Endothelial cell of umbilical vein (primary cell): ENCODE data around the gene CD63. TPM values are rescaled to one million over a fixed set of nuclear protein-coding genes. Genes with fewer than 3 reads are reported as not detected.

Source experiments
- BruUV-seq: library from RNA; stranded (reverse); fragments of 400-500 nt; replicated peaks from 2 replicates; lab custom pipeline; 2021; lab: Mats Ljungman, UMichigan
- CTCF ChIA-PET: fragments of 300-600, 350-600 bp; sonication (Branson Sonifier 250); formaldehyde crosslinking; loops from one replicate; lab custom pipeline; 2021; ENCODE audit warnings: antibody characterized with exemption, inconsistent platforms; lab: Charles Lee
- POLR2A ChIA-PET: fragments of 300-600, 350-600 bp; sonication (Branson Sonifier 250); formaldehyde crosslinking; loops from one replicate; lab custom pipeline; 2021; ENCODE audit warnings: antibody characterized with exemption, inconsistent platforms; lab: Charles Lee
- DNase-seq: peaks from one replicate; pipeline ENCODE4 v3.0.0-alpha.2; 2011; ENCODE audit warnings: low read depth, low spot score
- FAIRE-seq: peaks from 2 replicates; lab custom pipeline; 2011; peaks lifted over from hg19 to GRCh38; lab: Jason Lieb, UNC
- H2AFZ ChIP-seq: 2 replicates; pipeline ENCODE4 v1.6.0; 2012; ENCODE audit warnings: low read depth, low read length, control low read depth, inconsistent platforms
- H3K27ac ChIP-seq: 2 replicates; pipeline ENCODE4 v1.5.1; 2011; ENCODE audit warnings: low read depth, mild to moderate bottlenecking, control low read depth, low read length, moderate library complexity; ENCODE audit not compliant: insufficient read depth
- H3K27me3 ChIP-seq, 2 experiments: 2 replicates each; pipeline versions ENCODE4 v1.6.0 to v1.6.1; 2011; ENCODE audit warnings: low read length in 2 of 2, mixed read lengths in 1 of 2; ENCODE audit not compliant: control insufficient read depth in 2 of 2, insufficient read depth in 2 of 2
- H3K36me3 ChIP-seq, 2 experiments: 2 replicates in 1 of 2; 3 replicates in 1 of 2; pipeline ENCODE4 v1.5.1; 2011; ENCODE audit warnings: low read length in 2 of 2, mild to moderate bottlenecking in 1 of 2, moderate library complexity in 1 of 2; ENCODE audit not compliant: control insufficient read depth in 2 of 2, insufficient read depth in 2 of 2; ENCODE audit errors: extremely low read depth in 1 of 2
- H3K4me1 ChIP-seq: 3 replicates; pipeline ENCODE4 v1.5.1; 2011; ENCODE audit warnings: mild to moderate bottlenecking, low read length; ENCODE audit not compliant: control insufficient read depth, insufficient read depth; ENCODE audit errors: extremely low read depth
- H3K4me2 ChIP-seq: 2 replicates; pipeline ENCODE4 v1.6.1; 2011; ENCODE audit warnings: low read length, control low read depth, mixed read lengths; ENCODE audit not compliant: insufficient read depth
- H3K4me3 ChIP-seq, 3 experiments: fragments of 200-600 bp in 1 of 3; sonication (generic), shearing (Covaris generic) in 1 of 3; replicated peaks in 1 of 3; 2 replicates each; pipeline ENCODE4 v1.5.1; 2011 to 2016; ENCODE audit warnings: control low read depth in 3 of 3, low read length in 3 of 3, mild to moderate bottlenecking in 2 of 3, inconsistent platforms in 1 of 3, low read depth in 1 of 3, moderate library complexity in 1 of 3; ENCODE audit not compliant: insufficient read depth in 1 of 3
- H3K79me2 ChIP-seq: 2 replicates; pipeline ENCODE4 v1.6.0; 2012; ENCODE audit warnings: low read length, inconsistent platforms; ENCODE audit not compliant: control insufficient read depth, insufficient read depth
- H3K9ac ChIP-seq: replicated peaks from 2 replicates; pipeline ENCODE3; 2011; ENCODE audit warnings: low read length, control low read depth; ENCODE audit not compliant: insufficient read depth; ENCODE audit errors: extremely low read depth
- H3K9me1 ChIP-seq: replicated peaks from 3 replicates; pipeline ENCODE4 v1.6.0; 2011; ENCODE audit warnings: mild to moderate bottlenecking, low read length; ENCODE audit not compliant: control insufficient read depth, insufficient read depth; ENCODE audit errors: extremely low read depth
- H3K9me3 ChIP-seq: replicated peaks from 2 replicates; pipeline ENCODE4 v1.5.1; 2012; ENCODE audit warnings: low read length, inconsistent platforms; ENCODE audit not compliant: control insufficient read depth, insufficient read depth
- H4K20me1 ChIP-seq: replicated peaks from 2 replicates; pipeline ENCODE3; 2011; ENCODE audit warnings: mild to moderate bottlenecking, low read length; ENCODE audit not compliant: control insufficient read depth, insufficient read depth; ENCODE audit errors: extremely low read depth
- CTCF ChIP-seq, 2 donors: IDR thresholded peaks; 1 replicate in 1 of 2; 2 replicates in 1 of 2; pipeline ENCODE4 v1.5.1; 2011; ENCODE audit warnings: low read length in 2 of 2, mild to moderate bottlenecking in 2 of 2, moderate library complexity in 2 of 2, control low read depth in 1 of 2, inconsistent platforms in 1 of 2, low read depth in 1 of 2; ENCODE audit not compliant: insufficient read depth in 1 of 2; ENCODE audit errors: extremely low read depth in 1 of 2
- EZH2 ChIP-seq: IDR thresholded peaks from 2 replicates; pipeline ENCODE4 v1.6.1; 2012; ENCODE audit warnings: borderline replicate concordance, low read depth, mild to moderate bottlenecking, moderate library complexity, low read length, inconsistent platforms; ENCODE audit not compliant: severe bottlenecking
- FOS ChIP-seq: IDR thresholded peaks from 2 replicates; pipeline ENCODE4 v1.6.1; 2011; ENCODE audit warnings: mild to moderate bottlenecking, low read length, moderate library complexity, borderline replicate concordance; ENCODE audit not compliant: insufficient read depth
- GATA2 ChIP-seq: IDR thresholded peaks from 2 replicates; pipeline ENCODE4 v1.7.0; 2011; ENCODE audit warnings: low read depth, mild to moderate bottlenecking, moderate library complexity, mixed read lengths, low read length; ENCODE audit not compliant: insufficient read length, insufficient read depth
- JUN ChIP-seq: IDR thresholded peaks from 2 replicates; pipeline ENCODE4 v1.6.1; 2011; ENCODE audit warnings: borderline replicate concordance, low read depth; ENCODE audit not compliant: insufficient read length, insufficient read depth
- MAX ChIP-seq: IDR thresholded peaks from 2 replicates; pipeline ENCODE4 v1.6.1; 2011; ENCODE audit not compliant: insufficient read depth, insufficient read length
- MYC ChIP-seq: IDR thresholded peaks from one replicate; pipeline ENCODE4 v1.6.1; 2011; ENCODE audit warnings: mild to moderate bottlenecking, low read depth, low read length
- POLR2A ChIP-seq: IDR thresholded peaks from 2 replicates; pipeline ENCODE4 v1.6.1; 2012; ENCODE audit warnings: low read depth, mild to moderate bottlenecking, control low read depth, low read length
- POLR2AphosphoS5 ChIP-seq: IDR thresholded peaks from 2 replicates; pipeline ENCODE4 v1.6.1; 2012; ENCODE audit warnings: low read depth, mild to moderate bottlenecking, control low read depth, low read length, moderate library complexity; ENCODE audit not compliant: insufficient read depth
- dilution Hi-C: fragments of 300-500 bp; cut with MboI; formaldehyde crosslinking; loops from one replicate; pipeline ENCODE4 v1.15.0; 2019; ENCODE audit warnings: low sequenced_read_pairs; ENCODE audit not compliant: extremely low pct_ligation_motif_present
- intact Hi-C: fragments of 100-400 bp; cut with micrococcal nuclease; formaldehyde crosslinking; loops from one replicate; pipeline ENCODE4 v1.10.0; 2022
- polyA plus RNA-seq, 4 experiments: library from polyadenylated mRNA; depleted of rRNA in 3 of 4; stranded (reverse) in 3 of 4; unstranded in 1 of 4; fragments of >200 nt; gene quantifications; 2 replicates each; pipeline versions ENCODE4 v1.2.1 to v1.2.3, GENCODE V29; 2011 to 2012; ENCODE audit warnings: missing spikeins in 1 of 4
- total RNA-seq: library from RNA; stranded (reverse); gene quantifications from 2 replicates; pipeline ENCODE4 v1.2.3, GENCODE V29; 2021

Gene CD63
- total and polyA plus RNA-seq, 2 donors (not counting 3 experiments of a cell fraction or from before 2014, with no cell fraction given) = 1,054 to 1,429 TPM

- no peaks in the 10 kb centered on the region for H3K36me3 ChIP-seq
- no TSS peak for BruUV-seq
- peak overlapping the region; percentile 68 for H3K4me2 ChIP-seq
- peak overlapping the region; percentile 47 for H3K9ac ChIP-seq
- no peaks in the 10 kb centered on the region for H3K79me2 ChIP-seq
- TF ChIP-seq JUN = no peak
- TF ChIP-seq POLR2A = no peak
- TF ChIP-seq MYC = no peak
- no peak for TF ChIP-seq EZH2
- TF ChIP-seq POLR2AphosphoS5 = no peak
- intact Hi-C loops = loop anchor here (1.0 kb wide), 1 partner anchor 376 kb away; the partner anchor contains the start of gene ZC3H10
- H3K27me3 ChIP-seq = no peaks in the 10 kb centered on the region
- POLR2A ChIA-PET = interaction anchor here (0.7 kb wide), 1 partner anchor 378 kb away, joined by 7 read pairs; no protein-coding TSS in a partner anchor
- peak overlapping the region; percentile 94 for H2AFZ ChIP-seq
- peaks cover 20% of the 10 kb centered on the region for H3K4me1 ChIP-seq
- FAIRE-seq (no peak), DNase-seq (no peak)
- dilution Hi-C loops = no loop called here
- no peaks in the 10 kb centered on the region for H3K9me3 ChIP-seq
- no peak overlapping the region for H3K27ac ChIP-seq
- H3K4me3 ChIP-seq = peak overlapping the region in 1 of 3 experiments; percentile 35
- no peaks in the 10 kb centered on the region for H4K20me1 ChIP-seq
- no peaks in the 10 kb centered on the region for H3K9me1 ChIP-seq
- CTCF ChIA-PET = interaction anchor here (0.5 to 4.2 kb wide), 4 partner anchors 254 to 362 kb away, joined by 3 to 21 read pairs (median 5); partner anchors contain the start of gene PA2G4
These were observed 13.3 kb upstream of the CD63 start for GRCh38 chr12:55741931-55742680.

GRCh38 chr12:55739025-55739378 is 10.2 kb upstream of the CD63 start:
- Histone ChIP-seq H3K27ac (no peak overlapping the region), H3K79me2 (no peaks in the 10 kb centered on the region), H3K9ac (no peak overlapping the region), H4K20me1 (no peaks in the 10 kb centered on the region), H3K9me1 (no peaks in the 10 kb centered on the region), H3K4me3 (peak overlapping the region in 1 of 3 experiments; percentile 91), H2AFZ (no peak overlapping the region), H3K4me1 (peaks cover 15% of the 10 kb centered on the region), H3K36me3 (no peaks in the 10 kb centered on the region), H3K9me3 (no peaks in the 10 kb centered on the region), H3K4me2 (peak overlapping the region; percentile 99), H3K27me3 (no peaks in the 10 kb centered on the region)
- DNase-seq = no peak
- dilution Hi-C loops (no loop called here), intact Hi-C loops (loop anchor here (1.0 to 5.0 kb wide), 7 partner anchors 58 to 894 kb away; partner anchors contain the start of genes ORMDL2, PA2G4, SARNP and SMARCC2)
- POLR2A ChIA-PET = no interaction called here
- no peak for TF ChIP-seq CTCF (IDR thresholded peaks at IDR 0.05; ENCODE audit: extremely low read depth in 1 of 2, insufficient read depth in 1 of 2, low read depth in 1 of 2, low read length in 2 of 2)
- no peak for TF ChIP-seq JUN
- no peak for TF ChIP-seq FOS
- no peak for TF ChIP-seq EZH2
- no peak for TF ChIP-seq POLR2AphosphoS5
- no peak for TF ChIP-seq POLR2A
- TF ChIP-seq GATA2 = no peak
- no peak for TF ChIP-seq MYC
- no peak for TF ChIP-seq MAX
- BruUV-seq = no TSS peak
- FAIRE-seq = no peak
- CTCF ChIA-PET = interaction anchor here (0.6 to 8.2 kb wide), 52 partner anchors 8 to 483 kb away, joined by 3 to 151 read pairs (median 6); partner anchors contain the start of genes BLOC1S1, CD63, DNAJC14 and ESYT1
